Upper lobe of left lung (tissue), 4 donors: ENCODE results near the gene CABLES1.

Experiments used
- CTCF ChIP-seq, 6 experiments: fragments of 450-650 bp in 4 of 6; fragments of 200-600 bp in 2 of 6; sonication (generic) in 2 of 6; IDR thresholded peaks; one replicate each; pipeline ENCODE4 v1.5.1; 2016 to 2019; ENCODE audit warnings: antibody characterized with exemption in 6 of 6
- POLR2AphosphoS5 ChIP-seq, 2 donors: sonication (generic); formaldehyde crosslinking; IDR thresholded peaks; one replicate each; pipeline ENCODE4 v1.5.1; 2017; ENCODE audit warnings: antibody characterized with exemption in 2 of 2

GRCh38 chr18:23129355-23130002, 5.8 kb upstream of the CABLES1 start:
- TF ChIP-seq CTCF (IDR thresholded peaks at IDR 0.05) = no peak
- TF ChIP-seq POLR2AphosphoS5 (IDR thresholded peaks at IDR 0.05) = no peak
